Activated CD4-positive, alpha-beta T cell treated with anti-CD3 and anti-CD28 coated beads, Interleukin-2, amount 50 U/mL, for 1 hour (primary cell): ENCODE measurements around the gene ADSL.

Experiments used
- DNase-seq: peaks from one replicate; pipeline ENCODE4 v3.0.0-alpha.2; 2020

ADSL gene

GRCh38 chr22:40420341-40421081 is 74.2 kb downstream of the ADSL start:
- DNase-seq = no peak

- no peak for DNase-seq
Observed at GRCh38 chr22:40421082-40421350, 74.7 kb downstream of the ADSL start.

DNA sequence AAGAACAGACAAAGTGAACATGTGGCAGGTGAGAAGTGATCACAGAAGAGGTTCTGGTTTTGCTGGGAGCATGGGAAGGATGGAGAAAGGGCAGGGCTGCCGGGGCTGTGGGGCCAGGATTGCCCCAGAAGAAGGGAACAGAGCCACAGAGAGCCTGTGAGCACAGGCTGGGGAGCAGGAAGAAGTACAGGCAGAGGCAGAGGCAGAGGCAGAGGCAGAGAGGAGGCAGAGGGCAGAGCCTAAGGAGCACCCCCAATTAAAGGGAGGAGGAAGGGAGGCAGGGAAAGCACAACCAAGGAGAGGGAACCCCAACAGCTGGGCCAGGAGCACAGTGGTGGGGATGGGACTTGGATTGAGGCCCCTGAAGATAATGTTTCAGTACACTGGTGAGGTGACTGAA is 75.6 kb downstream of the ADSL start:
- no peak for DNase-seq

- DNase-seq = no peak
Observed at GRCh38 chr22:40422558-40423309, 76.4 kb downstream of the ADSL start.

DNA sequence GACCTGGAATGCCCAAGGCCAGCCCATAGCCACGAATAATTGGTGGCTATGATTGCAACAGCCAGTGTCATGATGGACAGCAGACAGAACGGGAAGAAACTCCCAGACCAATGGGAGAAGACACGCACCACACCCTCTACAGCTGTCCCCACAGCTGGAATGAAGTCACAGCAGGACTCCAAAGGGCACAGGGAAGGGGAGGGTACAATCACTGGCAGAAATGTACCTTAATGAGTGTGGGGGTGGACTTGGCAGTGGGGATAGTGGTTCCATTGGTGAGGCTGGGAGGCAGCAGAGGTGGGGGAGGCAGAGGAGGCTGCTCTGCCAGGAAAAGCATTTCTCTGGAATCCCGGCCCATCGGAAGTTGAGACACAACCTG is 77.0 kb downstream of the ADSL start:
- no peak for DNase-seq

GRCh38 chr22:40423882-40424640 is 77.8 kb downstream of the ADSL start:
- no peak for DNase-seq

GRCh38 chr22:40425082-40425481 is 78.8 kb downstream of the ADSL start:
- no peak for DNase-seq

- DNase-seq = no peak
Observed at GRCh38 chr22:40426594-40427333, 80.5 kb downstream of the ADSL start.

- no peak for DNase-seq
Observed at GRCh38 chr22:40428796-40429195, 82.5 kb downstream of the ADSL start.

DNA sequence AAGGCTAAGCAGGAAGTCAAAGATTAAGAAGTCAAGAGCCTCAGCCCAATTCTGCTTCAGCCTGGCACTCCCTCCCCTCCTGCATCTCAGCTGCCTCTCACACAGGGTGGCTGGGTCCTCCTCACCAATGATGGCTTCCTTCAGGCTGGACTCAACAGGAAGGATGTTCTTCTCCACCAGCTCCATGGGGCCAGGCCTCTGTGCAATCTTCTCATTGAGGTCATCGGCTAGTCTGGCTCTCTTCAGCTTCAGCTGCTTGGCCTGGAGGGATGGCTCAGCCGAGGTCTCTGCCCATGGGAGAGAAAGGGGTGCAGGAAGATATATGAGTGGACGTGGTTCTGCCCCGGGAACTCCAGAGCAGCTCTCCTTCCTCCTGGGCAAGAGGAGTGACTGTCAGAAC is 83.2 kb downstream of the ADSL start:
- no peak for DNase-seq

DNA sequence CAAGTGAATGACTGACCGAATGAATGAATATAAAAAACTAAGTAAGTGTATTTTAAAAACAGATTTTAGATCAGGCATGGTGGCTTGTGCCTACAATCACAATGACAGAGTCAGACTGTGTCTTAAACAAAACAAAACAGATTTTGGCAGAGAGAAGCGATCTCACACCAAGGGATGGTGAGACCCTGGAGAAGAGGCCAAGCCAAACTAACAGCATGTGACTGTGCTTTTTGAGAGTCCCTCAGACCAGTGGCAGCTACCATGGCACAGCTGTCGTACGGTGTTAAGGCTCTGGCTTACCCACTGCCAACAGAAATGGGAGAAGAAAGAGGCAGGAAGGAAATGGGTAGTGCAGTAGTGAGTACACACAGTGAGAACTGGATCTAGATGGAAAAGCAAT is 84.7 kb downstream of the ADSL start:
- no peak for DNase-seq

GRCh38 chr22:40432157-40432556 is 85.9 kb downstream of the ADSL start:
- no peak for DNase-seq

- DNase-seq = no peak
Observed at GRCh38 chr22:40432625-40433024, 86.3 kb downstream of the ADSL start.

DNA sequence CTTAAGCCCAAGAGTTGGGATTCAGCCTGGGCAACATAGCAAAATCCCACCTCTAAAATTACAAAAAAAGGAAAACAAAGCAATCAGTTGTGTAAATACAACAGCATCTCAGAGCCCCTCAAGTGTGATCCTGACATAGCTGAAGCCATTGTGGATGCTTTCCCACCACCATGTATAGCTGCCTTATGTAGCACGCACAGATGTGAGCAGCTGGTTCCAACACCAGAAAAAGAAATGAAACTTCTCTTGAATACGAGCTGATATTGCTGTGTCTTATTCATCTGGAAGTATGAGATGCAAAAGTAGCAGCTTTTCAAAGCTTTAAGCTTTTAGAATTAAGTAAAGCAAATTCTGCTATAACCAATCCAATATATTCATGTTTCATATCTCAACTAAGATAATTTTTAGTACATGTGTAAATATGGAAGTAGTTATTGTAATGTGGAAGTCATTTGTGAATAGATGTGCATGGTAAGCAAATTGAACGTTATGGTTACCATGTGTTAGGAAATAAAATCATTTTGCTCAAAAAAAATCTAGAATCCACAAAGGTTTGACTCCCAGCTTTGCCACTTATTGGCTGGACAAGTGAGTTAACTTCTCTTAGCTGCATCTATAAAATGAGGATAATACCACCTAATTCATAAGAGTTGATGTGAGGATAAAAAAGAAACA is 87.3 kb downstream of the ADSL start:
- no peak for DNase-seq

DNA sequence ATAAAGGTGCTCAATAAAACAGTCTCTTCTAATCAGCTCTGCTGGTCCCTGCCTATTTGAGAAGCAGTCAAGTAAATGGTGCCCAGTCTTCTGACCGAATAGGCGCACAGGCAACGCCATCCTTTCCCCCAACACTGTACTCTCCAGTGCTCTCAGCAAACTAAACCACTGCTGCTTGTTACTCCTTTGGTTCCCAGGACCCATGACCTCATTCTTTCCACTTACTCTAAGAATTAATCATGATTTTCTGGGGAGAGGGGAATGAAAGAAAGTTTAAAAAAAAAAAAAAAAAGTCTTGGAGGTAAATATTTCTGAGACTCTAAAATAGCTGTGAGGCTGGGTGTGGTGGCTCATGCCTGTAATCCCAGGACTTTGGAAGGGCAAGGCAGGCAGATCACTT is 87.8 kb downstream of the ADSL start:
- DNase-seq = no peak

- no peak for DNase-seq
Observed at GRCh38 chr22:40434745-40435144, 88.4 kb downstream of the ADSL start.

DNA sequence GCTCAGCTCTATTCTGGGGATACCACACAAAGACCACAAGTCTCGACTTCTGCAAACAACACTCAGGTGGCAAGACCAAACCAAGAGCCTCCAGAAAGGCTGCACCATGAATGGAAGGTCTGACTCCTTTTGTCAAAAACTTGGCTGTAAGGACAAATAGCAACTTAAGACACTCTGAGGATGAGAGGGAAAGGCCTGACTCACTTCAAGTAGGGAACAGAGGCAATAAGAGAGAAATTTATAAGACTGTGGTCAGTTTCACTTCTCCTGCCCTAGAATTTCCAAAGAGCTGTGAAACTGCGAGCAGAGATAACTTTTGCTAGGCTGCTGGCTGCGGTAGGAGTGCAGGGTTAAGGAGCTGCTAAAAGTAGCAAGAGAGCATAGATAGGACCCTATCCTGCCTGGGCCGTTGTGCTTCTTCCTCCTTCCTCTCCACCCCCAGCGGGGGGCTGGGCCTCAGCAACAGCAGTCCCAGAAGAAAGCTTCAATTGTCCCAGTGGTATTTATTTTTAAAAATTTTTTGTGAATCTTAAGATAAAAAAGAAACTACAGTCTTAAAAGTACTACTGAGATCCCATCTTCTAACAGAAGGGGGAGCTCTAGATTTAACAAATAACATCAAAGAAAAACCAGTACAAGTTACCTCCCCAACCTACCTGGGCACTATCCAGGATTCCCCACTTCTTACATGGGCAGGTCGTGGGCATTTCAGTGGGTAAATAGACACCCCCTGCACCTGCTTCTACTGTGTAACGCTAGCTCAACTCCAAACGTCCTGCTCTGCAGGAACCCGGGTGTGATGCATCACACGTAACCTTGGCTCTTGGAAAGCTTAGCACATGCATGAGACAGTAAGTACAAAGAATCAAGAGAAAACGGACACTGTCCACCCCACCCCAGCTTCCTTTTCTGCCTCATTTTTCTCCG is 90.5 kb downstream of the ADSL start:
- DNase-seq = peak; percentile 9
